Measurements from ENCODE around the gene TMEM8B. TPM values are rescaled to one million over a fixed set of nuclear protein-coding genes. Genes with fewer than 3 reads are reported as not detected.

Gene TMEM8B
- total RNA-seq, 1 experiment from 2014 or later = 1.1 TPM

- no peak for DNase-seq (ENCODE audit: low read depth)
Measured at GRCh38 chr9:35810122-35810521, 18.9 kb upstream of the TMEM8B start.

- DNase-seq (ENCODE audit: low read depth) = no peak
Measured at GRCh38 chr9:35811381-35812024, 17.5 kb upstream of the TMEM8B start.

GRCh38 chr9:35812025-35812602 is 16.9 kb upstream of the TMEM8B start, which contains the start of gene SPAG8:
SPAG8 (minus strand) TSS chr9:35812262; CDS start chr9:35812147, 115 bp downstream.
- DNase-seq (ENCODE audit: low read depth) = peak; percentile 97

GRCh38 chr9:35813434-35814105 is 15.5 kb upstream of the TMEM8B start:
- DNase-seq (ENCODE audit: low read depth) = peak; percentile 35

- DNase-seq (ENCODE audit: low read depth) = peak; percentile 79
Measured at GRCh38 chr9:35814106-35814840, 14.8 kb upstream of the TMEM8B start.

GRCh38 chr9:35814841-35815543 is 14.0 kb upstream of the TMEM8B start, which contains the start of gene HINT2:
HINT2 (minus strand) TSS chr9:35815042; CDS start chr9:35814979, 63 bp downstream.
- peak; percentile 99 for DNase-seq (ENCODE audit: low read depth)

- no peak for DNase-seq (ENCODE audit: low read depth)
Measured at GRCh38 chr9:35816708-35817107, 12.3 kb upstream of the TMEM8B start.

- DNase-seq (ENCODE audit: low read depth) = no peak
Measured at GRCh38 chr9:35818341-35818740, 10.7 kb upstream of the TMEM8B start.

- DNase-seq (ENCODE audit: low read depth) = peak; percentile 48
Measured at GRCh38 chr9:35820076-35820475, 9.0 kb upstream of the TMEM8B start.

- no peak for DNase-seq (ENCODE audit: low read depth)
Measured at GRCh38 chr9:35822926-35823325, 6.1 kb upstream of the TMEM8B start.

- peak; percentile 43 for DNase-seq (ENCODE audit: low read depth)
Measured at GRCh38 chr9:35826071-35826701, 2.8 kb upstream of the TMEM8B start.

GRCh38 chr9:35827486-35827885 is 1.5 kb upstream of the TMEM8B start:
- peak; percentile 36 for DNase-seq (ENCODE audit: low read depth)

- DNase-seq (ENCODE audit: low read depth) = no peak
Measured at GRCh38 chr9:35828716-35829083, 328 bp upstream of the TMEM8B start, which contains the start of gene FAM221B. FAM221B (minus strand) TSS chr9:35828732; CDS start chr9:35826161, 2,571 bp downstream.

- no peak for DNase-seq (ENCODE audit: low read depth)
Measured at GRCh38 chr9:35829764-35830096, 702 bp downstream of the TMEM8B start.

GRCh38 chr9:35831040-35831439 is 2.0 kb downstream of the TMEM8B start:
- DNase-seq (ENCODE audit: low read depth) = no peak

- DNase-seq (ENCODE audit: low read depth) = no peak
Measured at GRCh38 chr9:35832814-35833213, 3.8 kb downstream of the TMEM8B start.

- no peak for DNase-seq (ENCODE audit: low read depth)
Measured at GRCh38 chr9:35834260-35835215, 5.5 kb downstream of the TMEM8B start.

GRCh38 chr9:35835216-35835632 is 6.2 kb downstream of the TMEM8B start:
- no peak for DNase-seq (ENCODE audit: low read depth)

GRCh38 chr9:35835766-35836165 is 6.7 kb downstream of the TMEM8B start:
- no peak for DNase-seq (ENCODE audit: low read depth)

- no peak for DNase-seq (ENCODE audit: low read depth)
Measured at GRCh38 chr9:35836595-35836994, 7.6 kb downstream of the TMEM8B start.
